HEK293 (cell line): ENCODE measurements around the gene PARP2.

ENCODE experiments used
- CTCF ChIA-PET: fragments of 350-600 bp; formaldehyde crosslinking; extraction: SDS; loops from one replicate; lab custom pipeline; 2021; ENCODE audit warnings: antibody characterized with exemption; lab: Yijun Ruan, JAX
- POLR2A ChIA-PET: fragments of 300-600 bp; formaldehyde crosslinking; extraction: SDS; loops from one replicate; lab custom pipeline; 2020; ENCODE audit warnings: antibody characterized with exemption, inconsistent platforms; lab: Yijun Ruan, JAX
- H3K27ac ChIP-seq: fragments of 200-500 bp; sonication (Bioruptor generic); 2 replicates; pipeline ENCODE4 v1.5.1; 2014; ENCODE audit warnings: low read depth, low read length, control low read depth, inconsistent platforms; ENCODE audit errors: extremely low read depth
- H3K36me3 ChIP-seq, 2 experiments: fragments of 200-500 bp in 1 of 2; sonication (Bioruptor generic) in 1 of 2; 1 replicate in 1 of 2; 2 replicates in 1 of 2; pipeline ENCODE4 v1.5.1; 2014 to 2017; ENCODE audit warnings: inconsistent platforms in 2 of 2, low read length in 2 of 2; ENCODE audit not compliant: control insufficient read depth in 2 of 2, insufficient read depth in 1 of 2
- H3K4me1 ChIP-seq: fragments of 200-500 bp; sonication (Bioruptor generic); 2 replicates; pipeline ENCODE4 v1.5.1; 2014; ENCODE audit warnings: mild to moderate bottlenecking, low read length, inconsistent platforms; ENCODE audit not compliant: control insufficient read depth, insufficient read depth
- H3K4me3 ChIP-seq: 2 replicates; pipeline ENCODE4 v1.5.1; 2011; ENCODE audit warnings: low read depth, mild to moderate bottlenecking, control low read depth, low read length, moderate library complexity
- H3K9me3 ChIP-seq: fragments of 200-500 bp; sonication (Bioruptor generic); 2 replicates; pipeline ENCODE4 v1.5.1; 2014; ENCODE audit warnings: low read depth, low read length, inconsistent platforms; ENCODE audit not compliant: control insufficient read depth, insufficient read depth
- GFI1B ChIP-seq: fragments of 450-650 bp; formaldehyde crosslinking; IDR thresholded peaks from 2 replicates; pipeline ENCODE4 v1.5.1; 2016; ENCODE audit warnings: missing biosample characterization, missing genetic modification characterization
- GLI4 ChIP-seq: fragments of 450-650 bp; formaldehyde crosslinking; IDR thresholded peaks from 2 replicates; pipeline ENCODE4 v1.5.1; 2016; ENCODE audit warnings: missing biosample characterization, missing genetic modification characterization
- HOXA7 ChIP-seq: sonication (generic); formaldehyde crosslinking; IDR thresholded peaks from 2 replicates; pipeline ENCODE4 v1.8.1; 2022; ENCODE audit warnings: missing genetic modification reagents, borderline replicate concordance
- TRIM28 ChIP-seq: IDR thresholded peaks from 2 replicates; pipeline ENCODE4 v1.6.1; 2011; ENCODE audit warnings: low read length, control low read depth, borderline replicate concordance
- YY2 ChIP-seq: fragments of 450-650 bp; formaldehyde crosslinking; IDR thresholded peaks from 2 replicates; pipeline ENCODE4 v1.5.1; 2016; ENCODE audit warnings: missing biosample characterization, missing genetic modification characterization
- ZBTB17 ChIP-seq: fragments of 450-650 bp; formaldehyde crosslinking; IDR thresholded peaks from 2 replicates; pipeline ENCODE4 v1.5.1; 2016; ENCODE audit warnings: missing biosample characterization, missing genetic modification characterization
- ZBTB48 ChIP-seq: fragments of 450-650 bp; formaldehyde crosslinking; IDR thresholded peaks from 2 replicates; pipeline ENCODE4 v1.5.1; 2016; ENCODE audit warnings: missing biosample characterization, missing genetic modification characterization
- ZNF155 ChIP-seq: fragments of 450-650 bp; formaldehyde crosslinking; IDR thresholded peaks from 2 replicates; pipeline ENCODE4 v1.5.1; 2016; ENCODE audit warnings: missing biosample characterization, missing genetic modification characterization
- ZNF169 ChIP-seq: fragments of 450-650 bp; formaldehyde crosslinking; IDR thresholded peaks from 2 replicates; pipeline ENCODE4 v1.5.1; 2016; ENCODE audit warnings: missing biosample characterization, missing genetic modification characterization
- ZNF175 ChIP-seq: fragments of 450-650 bp; formaldehyde crosslinking; IDR thresholded peaks from 2 replicates; pipeline ENCODE4 v1.5.1; 2016; ENCODE audit warnings: missing biosample characterization, missing genetic modification characterization
- ZNF2 ChIP-seq: fragments of 450-650 bp; formaldehyde crosslinking; IDR thresholded peaks from 2 replicates; pipeline ENCODE4 v1.5.1; 2016; ENCODE audit warnings: missing biosample characterization, missing genetic modification characterization
- ZNF23 ChIP-seq: fragments of 450-650 bp; formaldehyde crosslinking; IDR thresholded peaks from 2 replicates; pipeline ENCODE4 v1.5.1; 2016; ENCODE audit warnings: missing biosample characterization, missing genetic modification characterization, borderline replicate concordance
- ZNF292 ChIP-seq: fragments of 450-650 bp; formaldehyde crosslinking; IDR thresholded peaks from 2 replicates; pipeline ENCODE4 v1.5.1; 2016; ENCODE audit warnings: low read depth, missing biosample characterization, missing genetic modification characterization, borderline replicate concordance
- ZNF302 ChIP-seq: fragments of 450-650 bp; formaldehyde crosslinking; IDR thresholded peaks from 2 replicates; pipeline ENCODE4 v1.5.1; 2016; ENCODE audit warnings: missing biosample characterization, missing genetic modification characterization, low read depth
- ZNF626 ChIP-seq: fragments of 450-650 bp; sonication (Bioruptor Pico); formaldehyde crosslinking; IDR thresholded peaks from 2 replicates; pipeline ENCODE4 v1.5.1; 2018; ENCODE audit warnings: missing biosample characterization, missing genetic modification characterization, inconsistent platforms
- ZNF654 ChIP-seq: fragments of 450-650 bp; formaldehyde crosslinking; IDR thresholded peaks from 2 replicates; pipeline ENCODE4 v1.5.1; 2016; ENCODE audit warnings: low read depth, missing biosample characterization, missing genetic modification characterization
- ZNF658 ChIP-seq: fragments of 450-650 bp; formaldehyde crosslinking; IDR thresholded peaks from 2 replicates; pipeline ENCODE4; 2016; ENCODE audit warnings: missing biosample characterization, missing genetic modification characterization
- ZNF670 ChIP-seq: fragments of 450-650 bp; formaldehyde crosslinking; IDR thresholded peaks from 2 replicates; pipeline ENCODE4 v1.5.1; 2016; ENCODE audit warnings: missing biosample characterization, missing genetic modification characterization, low read depth
- ZNF701 ChIP-seq: fragments of 450-650 bp; formaldehyde crosslinking; IDR thresholded peaks from 2 replicates; pipeline ENCODE4 v1.5.1; 2016; ENCODE audit warnings: missing biosample characterization, missing genetic modification characterization
- ZNF785 ChIP-seq: fragments of 450-650 bp; formaldehyde crosslinking; IDR thresholded peaks from 2 replicates; pipeline ENCODE4 v1.5.1; 2016; ENCODE audit warnings: missing biosample characterization, missing genetic modification characterization
- TF ChIP-seq, protein P1 (sequence below): fragments of 450-650 bp; formaldehyde crosslinking; conservative IDR thresholded peaks from 2 replicates; pipeline ENCODE4 v1.5.1; 2016; ENCODE audit warnings: low read depth, missing biosample characterization, missing genetic modification characterization
- TF ChIP-seq, protein P2 (sequence below): fragments of 450-650 bp; formaldehyde crosslinking; IDR thresholded peaks from 2 replicates; pipeline ENCODE4 v1.5.1; 2016; ENCODE audit warnings: missing biosample characterization, missing genetic modification characterization, low read depth
- TF ChIP-seq, protein P3 (sequence below): fragments of 450-650 bp; formaldehyde crosslinking; IDR thresholded peaks from 2 replicates; pipeline ENCODE4 v1.5.1; 2016; ENCODE audit warnings: missing biosample characterization, missing genetic modification characterization
- TF ChIP-seq, protein P4 (sequence below): fragments of 450-650 bp; IDR thresholded peaks from 2 replicates; pipeline ENCODE4 v1.5.1; 2018; ENCODE audit warnings: missing biosample characterization, mild to moderate bottlenecking, missing genetic modification characterization

The PARP2 gene

DNA sequence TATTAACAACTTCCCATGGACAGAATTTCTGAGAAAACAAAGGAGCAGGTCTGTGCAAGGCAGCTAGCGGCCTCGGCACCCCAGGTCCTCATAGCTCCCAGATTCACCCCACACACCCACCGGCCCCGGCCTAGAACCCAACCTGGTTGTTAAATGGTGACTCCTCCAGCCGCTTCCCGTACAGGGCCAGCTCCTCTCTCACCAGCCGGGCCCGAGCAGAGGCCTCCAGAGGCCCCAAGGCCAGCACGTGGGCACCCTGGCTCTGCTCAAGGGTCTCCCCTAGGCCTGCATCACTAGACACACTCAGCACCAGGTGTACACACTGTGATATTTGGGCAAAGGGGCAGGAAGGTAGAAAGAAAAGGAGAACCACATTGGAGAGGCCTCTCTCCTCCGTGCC is 39.6 kb downstream of the PARP2 start (continued):
- TF ChIP-seq GFI1B (tag by site-specific recombination) (no peak), ZBTB17 (tag by site-specific recombination) (no peak), ZNF175 (tag by site-specific recombination) (no peak), ZNF670 (no peak)
- TF ChIP-seq, protein P1, sequence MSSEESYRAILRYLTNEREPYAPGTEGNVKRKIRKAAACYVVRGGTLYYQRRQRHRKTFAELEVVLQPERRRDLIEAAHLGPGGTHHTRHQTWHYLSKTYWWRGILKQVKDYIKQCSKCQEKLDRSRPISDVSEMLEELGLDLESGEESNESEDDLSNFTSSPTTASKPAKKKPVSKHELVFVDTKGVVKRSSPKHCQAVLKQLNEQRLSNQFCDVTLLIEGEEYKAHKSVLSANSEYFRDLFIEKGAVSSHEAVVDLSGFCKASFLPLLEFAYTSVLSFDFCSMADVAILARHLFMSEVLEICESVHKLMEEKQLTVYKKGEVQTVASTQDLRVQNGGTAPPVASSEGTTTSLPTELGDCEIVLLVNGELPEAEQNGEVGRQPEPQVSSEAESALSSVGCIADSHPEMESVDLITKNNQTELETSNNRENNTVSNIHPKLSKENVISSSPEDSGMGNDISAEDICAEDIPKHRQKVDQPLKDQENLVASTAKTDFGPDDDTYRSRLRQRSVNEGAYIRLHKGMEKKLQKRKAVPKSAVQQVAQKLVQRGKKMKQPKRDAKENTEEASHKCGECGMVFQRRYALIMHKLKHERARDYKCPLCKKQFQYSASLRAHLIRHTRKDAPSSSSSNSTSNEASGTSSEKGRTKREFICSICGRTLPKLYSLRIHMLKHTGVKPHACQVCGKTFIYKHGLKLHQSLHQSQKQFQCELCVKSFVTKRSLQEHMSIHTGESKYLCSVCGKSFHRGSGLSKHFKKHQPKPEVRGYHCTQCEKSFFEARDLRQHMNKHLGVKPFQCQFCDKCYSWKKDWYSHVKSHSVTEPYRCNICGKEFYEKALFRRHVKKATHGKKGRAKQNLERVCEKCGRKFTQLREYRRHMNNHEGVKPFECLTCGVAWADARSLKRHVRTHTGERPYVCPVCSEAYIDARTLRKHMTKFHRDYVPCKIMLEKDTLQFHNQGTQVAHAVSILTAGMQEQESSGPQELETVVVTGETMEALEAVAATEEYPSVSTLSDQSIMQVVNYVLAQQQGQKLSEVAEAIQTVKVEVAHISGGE (tag by site-specific recombination), result no peak

DNA sequence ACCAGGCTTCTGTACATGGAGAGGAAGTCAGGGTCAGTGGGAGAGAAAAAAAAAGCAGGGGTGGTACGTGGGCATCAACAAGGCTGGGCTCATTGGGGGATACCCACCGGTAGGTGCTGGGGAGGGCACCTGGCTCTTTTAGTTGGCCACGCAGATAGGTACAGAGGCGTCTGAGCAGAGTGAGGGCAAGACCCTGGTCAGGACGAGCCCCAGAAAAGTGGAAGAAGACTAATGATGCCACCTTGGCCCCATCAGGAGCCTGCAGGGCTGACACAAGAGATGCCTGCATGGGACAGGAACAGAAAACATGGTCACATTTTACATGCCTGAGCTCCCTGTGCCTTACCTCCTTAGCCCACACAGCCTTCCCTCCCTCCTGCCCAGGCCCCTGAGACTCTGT is 40.2 kb downstream of the PARP2 start:
- no peak overlapping the region for H3K4me3 ChIP-seq
- H3K36me3 ChIP-seq, result peaks cover 10 to 89% of the 10 kb centered on the region in 2 experiments; a peak in 2 of 3 replicates
- H3K9me3 ChIP-seq, result no peaks in the 10 kb centered on the region
- CTCF ChIA-PET, result no interaction called here
- H3K4me1 ChIP-seq, result no peaks in the 10 kb centered on the region; the same call in 1 of the 2 replicates
- no peak overlapping the region for H3K27ac ChIP-seq
- TF ChIP-seq HOXA7 (CRISPR knock-in tag) (no peak), ZNF2 (tag by site-specific recombination) (no peak), ZBTB48 (no peak)
- TF ChIP-seq, protein P2, sequence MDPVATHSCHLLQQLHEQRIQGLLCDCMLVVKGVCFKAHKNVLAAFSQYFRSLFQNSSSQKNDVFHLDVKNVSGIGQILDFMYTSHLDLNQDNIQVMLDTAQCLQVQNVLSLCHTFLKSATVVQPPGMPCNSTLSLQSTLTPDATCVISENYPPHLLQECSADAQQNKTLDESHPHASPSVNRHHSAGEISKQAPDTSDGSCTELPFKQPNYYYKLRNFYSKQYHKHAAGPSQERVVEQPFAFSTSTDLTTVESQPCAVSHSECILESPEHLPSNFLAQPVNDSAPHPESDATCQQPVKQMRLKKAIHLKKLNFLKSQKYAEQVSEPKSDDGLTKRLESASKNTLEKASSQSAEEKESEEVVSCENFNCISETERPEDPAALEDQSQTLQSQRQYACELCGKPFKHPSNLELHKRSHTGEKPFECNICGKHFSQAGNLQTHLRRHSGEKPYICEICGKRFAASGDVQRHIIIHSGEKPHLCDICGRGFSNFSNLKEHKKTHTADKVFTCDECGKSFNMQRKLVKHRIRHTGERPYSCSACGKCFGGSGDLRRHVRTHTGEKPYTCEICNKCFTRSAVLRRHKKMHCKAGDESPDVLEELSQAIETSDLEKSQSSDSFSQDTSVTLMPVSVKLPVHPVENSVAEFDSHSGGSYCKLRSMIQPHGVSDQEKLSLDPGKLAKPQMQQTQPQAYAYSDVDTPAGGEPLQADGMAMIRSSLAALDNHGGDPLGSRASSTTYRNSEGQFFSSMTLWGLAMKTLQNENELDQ, result no peak
- POLR2A ChIA-PET, result interaction anchor here (1.5 kb wide), 1 partner anchor 42 kb away, joined by 3 read pairs; no protein-coding TSS in a partner anchor

DNA sequence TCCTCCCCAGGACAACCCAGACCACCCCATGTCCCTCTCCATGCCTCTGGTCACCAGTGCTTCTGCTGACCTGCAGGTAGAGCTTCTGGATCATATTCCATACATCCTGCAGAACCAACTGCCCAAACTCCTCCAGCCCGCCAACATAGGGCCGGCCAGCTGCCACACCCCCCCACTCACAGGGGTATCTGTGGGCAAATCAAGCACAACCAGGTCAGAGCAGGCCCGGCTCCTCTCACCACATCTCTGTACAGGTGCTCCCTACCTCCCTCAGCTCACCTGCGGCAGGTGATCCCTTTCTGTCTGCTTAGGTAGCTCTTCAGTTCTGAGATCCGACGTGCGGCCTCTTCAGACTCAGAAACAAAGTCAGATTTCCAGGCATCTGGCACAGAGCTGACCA is 40.9 kb downstream of the PARP2 start:
- Histone ChIP-seq H3K36me3 (peaks cover 10 to 89% of the 10 kb centered on the region in 2 experiments; a peak in 2 of 3 replicates), H3K4me1 (no peaks in the 10 kb centered on the region; the same call in 1 of the 2 replicates), H3K9me3 (no peaks in the 10 kb centered on the region), H3K27ac (no peak overlapping the region), H3K4me3 (no peak overlapping the region)
- ChIA-PET CTCF (no interaction called here), POLR2A (interaction anchor here (1.5 kb wide), 1 partner anchor 43 kb away, joined by 3 read pairs; no protein-coding TSS in a partner anchor)
- TF ChIP-seq ZNF701 (tag by site-specific recombination) (no peak), ZNF785 (tag by site-specific recombination) (no peak), TRIM28 (no peak), YY2 (tag by site-specific recombination) (no peak), ZNF155 (tag by site-specific recombination) (no peak), ZNF292 (tag by site-specific recombination) (no peak), ZNF654 (no peak), ZNF23 (tag by site-specific recombination) (no peak), ZNF626 (tag by site-specific recombination) (no peak), HOXA7 (CRISPR knock-in tag) (no peak), ZNF169 (tag by site-specific recombination) (no peak), ZNF658 (tag by site-specific recombination) (no peak), ZNF302 (tag by site-specific recombination) (no peak), GLI4 (tag by site-specific recombination) (no peak)
- TF ChIP-seq, protein P3, sequence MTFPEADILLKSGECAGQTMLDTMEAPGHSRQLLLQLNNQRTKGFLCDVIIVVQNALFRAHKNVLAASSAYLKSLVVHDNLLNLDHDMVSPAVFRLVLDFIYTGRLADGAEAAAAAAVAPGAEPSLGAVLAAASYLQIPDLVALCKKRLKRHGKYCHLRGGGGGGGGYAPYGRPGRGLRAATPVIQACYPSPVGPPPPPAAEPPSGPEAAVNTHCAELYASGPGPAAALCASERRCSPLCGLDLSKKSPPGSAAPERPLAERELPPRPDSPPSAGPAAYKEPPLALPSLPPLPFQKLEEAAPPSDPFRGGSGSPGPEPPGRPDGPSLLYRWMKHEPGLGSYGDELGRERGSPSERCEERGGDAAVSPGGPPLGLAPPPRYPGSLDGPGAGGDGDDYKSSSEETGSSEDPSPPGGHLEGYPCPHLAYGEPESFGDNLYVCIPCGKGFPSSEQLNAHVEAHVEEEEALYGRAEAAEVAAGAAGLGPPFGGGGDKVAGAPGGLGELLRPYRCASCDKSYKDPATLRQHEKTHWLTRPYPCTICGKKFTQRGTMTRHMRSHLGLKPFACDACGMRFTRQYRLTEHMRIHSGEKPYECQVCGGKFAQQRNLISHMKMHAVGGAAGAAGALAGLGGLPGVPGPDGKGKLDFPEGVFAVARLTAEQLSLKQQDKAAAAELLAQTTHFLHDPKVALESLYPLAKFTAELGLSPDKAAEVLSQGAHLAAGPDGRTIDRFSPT, result no peak
- TF ChIP-seq, protein P4, sequence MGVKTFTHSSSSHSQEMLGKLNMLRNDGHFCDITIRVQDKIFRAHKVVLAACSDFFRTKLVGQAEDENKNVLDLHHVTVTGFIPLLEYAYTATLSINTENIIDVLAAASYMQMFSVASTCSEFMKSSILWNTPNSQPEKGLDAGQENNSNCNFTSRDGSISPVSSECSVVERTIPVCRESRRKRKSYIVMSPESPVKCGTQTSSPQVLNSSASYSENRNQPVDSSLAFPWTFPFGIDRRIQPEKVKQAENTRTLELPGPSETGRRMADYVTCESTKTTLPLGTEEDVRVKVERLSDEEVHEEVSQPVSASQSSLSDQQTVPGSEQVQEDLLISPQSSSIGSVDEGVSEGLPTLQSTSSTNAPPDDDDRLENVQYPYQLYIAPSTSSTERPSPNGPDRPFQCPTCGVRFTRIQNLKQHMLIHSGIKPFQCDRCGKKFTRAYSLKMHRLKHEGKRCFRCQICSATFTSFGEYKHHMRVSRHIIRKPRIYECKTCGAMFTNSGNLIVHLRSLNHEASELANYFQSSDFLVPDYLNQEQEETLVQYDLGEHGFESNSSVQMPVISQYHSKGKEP (tag by site-specific recombination), result no peak
- TF ChIP-seq, all 188 proteins: peak for 0
